Left lobe of liver (tissue), 2 donors: ENCODE data around the gene DACT2. TPM values are rescaled to one million over a fixed set of nuclear protein-coding genes. Genes with fewer than 3 reads are reported as not detected.

ENCODE experiments used
- ATAC-seq: fragments of 200-7000 bp; cut with Tn5 transposase; one replicate; pipeline ENCODE4 v1.9.1; 2020; ENCODE audit warnings: mild to moderate bottlenecking, moderate library complexity
- DNase-seq: peaks from one replicate; pipeline ENCODE4 v3.0.0-alpha.2; 2020; ENCODE audit warnings: low spot score
- total RNA-seq: library from RNA; stranded (reverse); gene quantifications from one replicate; pipeline ENCODE4 v1.2.1, GENCODE V29; 2021
- donor health status: DM: no; HTN: no; CAD: no; lungs with moderate emphysema.
- donor health status: DM: no; HTN: yes; CAD: no.

The DACT2 gene
- total RNA-seq, 1 donor from 2014 or later, result 1.5 TPM

DNA sequence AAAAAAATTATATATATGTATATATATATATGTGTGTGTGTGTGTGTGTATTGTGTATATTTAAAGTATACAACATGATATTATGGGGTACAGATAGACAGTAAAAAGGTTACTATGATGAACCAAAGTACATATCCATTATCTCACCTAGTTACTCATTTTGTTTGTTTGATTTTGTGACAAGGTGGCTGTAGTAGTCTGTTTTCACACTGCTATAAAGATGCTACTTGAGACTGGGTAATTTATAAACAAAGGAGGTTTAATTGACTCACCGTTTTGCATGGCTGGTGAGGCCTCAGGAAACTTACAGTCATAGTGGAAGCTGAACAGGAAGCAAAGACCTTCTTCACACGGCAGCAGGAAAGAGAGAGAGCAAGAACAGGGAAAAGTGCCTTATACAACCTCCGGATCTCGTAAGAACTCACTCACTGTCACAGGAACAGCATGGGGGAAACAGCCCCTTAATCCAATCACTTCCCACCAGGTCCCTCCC is 30.2 kb upstream of the DACT2 start:
- no peak for DNase-seq
- no peak for ATAC-seq

GRCh38 chr6:168348186-168348585 is 28.6 kb upstream of the DACT2 start:
- no peak for ATAC-seq
- DNase-seq, result no peak

GRCh38 chr6:168347615-168348014 is 28.0 kb upstream of the DACT2 start:
- DNase-seq, result no peak

GRCh38 chr6:168347053-168347452 is 27.5 kb upstream of the DACT2 start:
- ATAC-seq, result no peak
- DNase-seq, result no peak

More at GRCh38 chr6:168347615-168348014, 28.0 kb upstream of the DACT2 start:
- no peak for ATAC-seq

DNA sequence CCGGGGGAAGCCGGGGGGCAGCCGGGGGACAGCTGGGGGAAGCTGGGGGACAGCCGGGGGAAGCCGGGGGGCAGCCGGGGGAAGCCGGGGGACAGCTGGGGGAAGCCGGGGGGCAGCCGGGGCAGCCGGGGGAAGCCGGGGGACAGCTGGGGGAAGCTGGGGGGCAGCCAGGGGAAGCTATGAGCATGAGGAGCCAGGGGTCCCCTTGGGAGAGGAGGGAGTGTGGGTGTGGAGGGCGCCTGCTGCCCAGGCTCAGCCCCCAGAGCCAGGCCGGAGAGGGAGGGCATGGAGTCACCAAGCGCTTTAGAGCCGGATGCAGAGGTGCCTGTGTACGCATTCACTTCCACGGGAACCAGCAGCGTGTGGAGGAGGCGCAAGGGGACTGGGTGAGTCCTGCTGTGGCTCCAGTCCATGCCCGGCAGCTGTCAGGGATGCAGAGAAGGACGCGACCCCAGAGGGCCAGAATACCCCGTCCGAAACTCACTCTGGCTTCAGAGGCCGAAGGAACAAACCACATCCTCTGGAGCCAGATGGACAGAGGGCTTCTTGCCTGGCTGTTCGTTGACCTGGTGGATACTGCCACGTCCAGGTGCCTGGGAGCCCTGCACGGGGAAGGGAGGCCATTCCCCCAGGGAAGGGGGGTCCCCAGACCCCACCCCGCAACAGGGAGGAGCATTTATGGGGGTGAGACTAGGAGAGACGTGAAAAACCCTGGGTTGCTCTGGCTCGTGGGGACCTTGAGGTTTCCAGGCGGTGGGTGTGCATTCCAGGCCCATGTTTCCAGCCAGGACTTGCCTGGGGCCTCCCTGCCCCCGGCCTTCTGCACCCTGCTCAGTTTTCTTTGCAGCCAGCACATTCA is 26.5 kb upstream of the DACT2 start:
- no peak for ATAC-seq
- no peak for DNase-seq

GRCh38 chr6:168345266-168345665 is 25.7 kb upstream of the DACT2 start:
- no peak for ATAC-seq
- no peak for DNase-seq

GRCh38 chr6:168344338-168344737 is 24.8 kb upstream of the DACT2 start:
- no peak for DNase-seq
- ATAC-seq, result no peak

GRCh38 chr6:168343239-168344150 is 23.9 kb upstream of the DACT2 start:
- ATAC-seq, result no peak

GRCh38 chr6:168342636-168343035 is 23.1 kb upstream of the DACT2 start:
- ATAC-seq (no peak), DNase-seq (no peak)

More at GRCh38 chr6:168343239-168344150, 23.9 kb upstream of the DACT2 start:
- no peak for DNase-seq

DNA sequence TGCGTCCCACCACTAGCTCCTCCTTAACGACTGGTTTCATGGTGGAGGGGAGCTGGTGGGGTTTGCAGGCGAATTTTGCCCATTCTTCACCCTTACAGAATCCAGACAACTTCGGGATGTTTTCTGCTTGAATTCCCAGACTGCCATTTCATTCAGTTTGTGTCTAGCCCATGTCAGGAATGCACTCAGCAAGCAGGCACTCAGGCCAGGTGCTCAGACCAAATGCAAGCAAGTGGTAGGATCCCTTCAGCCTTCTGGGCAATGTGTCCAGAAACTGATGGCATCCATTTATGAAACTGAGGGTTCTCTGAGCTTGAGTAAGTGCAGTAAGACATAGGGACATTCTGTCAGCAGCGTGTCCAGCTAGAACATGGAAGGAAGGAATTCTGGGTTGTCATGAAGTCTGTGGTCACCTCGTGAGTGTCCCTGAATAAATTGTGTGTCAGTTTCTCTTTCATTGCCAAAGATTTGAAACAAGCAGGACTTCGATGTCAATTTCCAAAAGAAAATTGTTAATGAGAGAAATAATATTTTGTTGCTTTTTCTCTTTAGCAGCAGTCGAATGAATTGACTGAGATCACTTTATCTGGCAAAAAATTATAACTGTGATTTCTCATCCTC is 21.8 kb upstream of the DACT2 start:
- no peak for DNase-seq
- ATAC-seq, result no peak

GRCh38 chr6:168340819-168341218 is 21.2 kb upstream of the DACT2 start:
- DNase-seq, result no peak
- no peak for ATAC-seq

- no peak for DNase-seq
Measured at GRCh38 chr6:168338777-168339176, 19.2 kb upstream of the DACT2 start.

DNA sequence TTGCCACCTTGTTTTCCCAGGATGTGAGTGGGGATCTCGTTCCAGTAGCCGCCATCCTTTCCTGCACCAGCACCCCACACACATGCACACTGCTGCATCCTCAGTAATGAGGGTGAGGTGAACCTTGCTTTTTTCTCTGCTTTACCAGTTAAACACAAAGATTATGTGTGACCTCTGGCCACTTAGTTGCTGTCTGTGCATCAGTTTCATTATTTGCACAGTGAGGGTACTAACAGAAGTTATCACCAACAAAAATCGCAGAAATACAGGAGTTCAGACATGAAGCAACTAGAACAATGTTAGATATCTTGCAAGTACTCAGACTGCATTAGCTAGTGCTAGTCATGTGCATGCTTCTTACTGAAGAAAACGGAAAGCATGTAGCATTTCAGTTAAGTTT is 17.4 kb upstream of the DACT2 start:
- ATAC-seq (no peak), DNase-seq (no peak)

More at GRCh38 chr6:168338777-168339176, 19.2 kb upstream of the DACT2 start:
- no peak for ATAC-seq

DNA sequence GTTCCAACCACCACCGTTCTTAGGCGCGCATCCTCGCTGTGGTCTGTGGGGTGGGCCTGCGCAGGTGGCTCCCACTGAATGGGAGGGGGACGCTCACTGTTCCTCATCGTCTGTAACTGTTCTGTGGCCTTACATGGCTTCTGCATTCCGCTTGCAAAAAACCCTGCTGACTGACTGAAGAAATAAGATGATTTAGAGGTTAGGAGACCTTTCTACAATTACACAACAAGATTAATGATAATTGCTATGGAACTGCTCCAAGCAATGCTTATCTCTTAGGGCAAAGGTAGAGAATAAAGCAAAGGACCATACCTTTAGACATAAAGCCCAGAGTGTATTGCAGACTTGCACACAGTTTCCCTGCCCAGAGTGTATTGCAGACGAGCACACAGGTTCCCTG is 14.4 kb upstream of the DACT2 start:
- no peak for DNase-seq
- no peak for ATAC-seq

DNA sequence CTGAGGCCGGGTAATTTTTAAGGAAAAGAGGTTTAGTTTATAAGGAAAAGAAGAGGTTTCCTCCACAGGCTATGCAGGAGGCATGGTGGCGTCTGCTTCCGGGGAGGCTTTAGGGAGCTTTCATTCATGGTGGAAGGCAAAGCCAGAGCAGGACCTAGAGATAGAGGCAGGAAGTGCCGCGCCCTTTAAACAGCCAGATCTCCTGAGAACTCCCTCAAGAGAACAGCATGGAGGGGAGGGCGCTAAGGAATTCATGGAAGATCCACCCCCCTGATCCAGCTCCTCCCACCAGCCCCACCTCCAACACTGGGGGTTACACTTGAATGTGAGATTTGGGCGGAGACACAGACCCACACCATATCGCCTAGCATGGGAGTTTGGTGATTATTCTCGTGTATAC is 13.9 kb upstream of the DACT2 start:
- DNase-seq, result no peak
- no peak for ATAC-seq

DNA sequence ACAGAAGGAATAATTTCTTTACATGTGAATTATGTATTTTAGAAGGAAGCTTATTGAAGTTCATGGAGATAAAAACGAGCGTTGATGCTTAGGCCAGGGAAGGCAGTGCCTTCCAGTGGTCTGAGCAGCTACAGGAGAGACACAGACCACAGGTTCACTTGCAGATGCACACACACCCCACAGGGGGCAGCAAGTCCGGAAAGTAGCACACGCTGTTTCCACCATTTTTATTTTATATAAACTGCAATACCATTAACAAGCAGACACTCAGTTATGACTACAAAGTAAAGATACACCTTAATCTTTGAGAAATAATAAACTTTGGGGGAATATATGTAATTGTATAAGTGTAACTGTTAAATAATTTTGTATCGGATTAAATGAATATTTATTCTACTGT is 13.5 kb upstream of the DACT2 start:
- no peak for DNase-seq
- no peak for ATAC-seq

- ATAC-seq (no peak), DNase-seq (no peak)
Measured at GRCh38 chr6:168332020-168332419, 12.4 kb upstream of the DACT2 start.

DNA sequence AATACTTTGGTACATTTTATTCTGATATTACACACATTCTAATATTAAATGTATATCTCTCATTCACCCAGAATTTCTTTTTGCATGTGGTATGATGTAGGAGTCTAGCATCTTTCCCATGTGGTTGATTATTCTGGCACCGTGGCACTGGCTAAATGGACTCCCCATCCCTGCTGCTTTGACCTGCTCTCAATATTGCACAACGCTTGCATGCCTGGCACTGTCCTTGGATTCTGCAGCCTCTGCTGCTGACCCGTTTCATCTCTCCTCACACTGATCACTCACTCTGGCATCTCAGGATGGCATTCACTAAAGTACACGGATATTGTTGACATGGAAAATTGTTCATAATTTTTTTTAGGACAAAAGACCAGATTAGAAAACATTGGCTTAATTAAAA is 11.5 kb upstream of the DACT2 start:
- peak; percentile 94 for ATAC-seq
- DNase-seq, result peak; percentile 71

DNA sequence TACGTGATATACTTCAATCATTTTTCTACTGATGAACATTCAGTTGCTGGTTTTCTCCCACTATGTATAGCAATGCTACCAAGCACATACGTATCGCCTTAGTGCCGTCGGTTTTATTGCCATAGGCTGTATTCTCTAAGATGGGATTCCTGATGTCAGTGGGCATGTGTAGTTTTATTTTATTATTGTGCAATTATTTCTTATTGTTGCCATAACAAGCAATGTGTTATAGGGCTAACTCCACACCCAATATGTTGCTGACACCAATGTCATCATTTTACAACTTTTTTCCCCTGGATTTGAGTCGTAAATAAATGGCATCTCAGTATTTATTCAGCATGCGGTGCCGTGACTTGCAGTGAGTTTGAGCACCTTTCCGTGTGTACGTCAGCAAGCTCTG is 10.8 kb upstream of the DACT2 start:
- ATAC-seq, result no peak
- DNase-seq, result no peak

GRCh38 chr6:168328086-168328485 is 8.5 kb upstream of the DACT2 start:
- ATAC-seq, result no peak
- no peak for DNase-seq
